Measurements from ENCODE around the gene CLCN7. TPM values are rescaled to one million over a fixed set of nuclear protein-coding genes. Genes with fewer than 3 reads are reported as not detected.

Gene CLCN7
- total and polyA plus RNA-seq, 8 donors, result 28.6 to 130 (median 31.3) TPM

DNA sequence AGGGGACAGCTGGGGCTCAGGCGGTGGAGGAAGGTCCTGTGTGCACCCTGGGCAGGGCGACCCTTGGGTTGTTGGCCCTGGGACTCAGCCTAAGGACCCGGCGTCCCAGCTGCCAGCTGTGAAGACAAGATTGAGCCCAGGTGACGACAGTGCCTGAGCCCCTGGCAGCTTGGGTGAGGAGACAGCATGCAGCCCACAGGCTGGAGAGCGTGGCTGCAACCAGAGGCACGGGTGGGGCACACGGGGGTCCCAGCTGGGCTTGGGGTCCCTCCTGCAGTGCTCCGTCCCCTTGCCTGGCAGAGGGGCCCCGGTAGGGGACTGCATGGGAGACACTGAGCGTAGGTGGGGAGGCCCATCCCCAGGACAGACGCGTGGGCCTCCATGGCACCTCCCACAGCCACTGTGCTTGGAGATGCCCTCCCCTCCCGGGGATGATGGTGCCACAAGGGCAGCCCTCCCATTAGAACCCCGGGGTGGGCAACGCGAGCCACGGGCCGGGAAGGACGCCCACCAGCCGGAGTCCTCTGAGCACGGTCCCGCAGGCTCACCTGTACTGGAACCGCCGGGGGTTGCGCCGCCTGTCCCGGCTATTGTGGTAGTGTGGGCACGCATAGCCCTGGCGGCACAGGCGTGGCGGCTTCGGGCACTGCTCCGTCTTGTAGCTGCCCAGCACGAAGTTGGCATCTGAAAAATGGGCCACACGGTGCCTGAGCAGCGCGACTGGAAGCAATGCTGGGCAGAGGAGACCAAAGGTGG, 75.8 kb downstream of the CLCN7 start:
- H3K4me3 ChIP-seq, result no peak overlapping the region
- TF ChIP-seq, protein P1, sequence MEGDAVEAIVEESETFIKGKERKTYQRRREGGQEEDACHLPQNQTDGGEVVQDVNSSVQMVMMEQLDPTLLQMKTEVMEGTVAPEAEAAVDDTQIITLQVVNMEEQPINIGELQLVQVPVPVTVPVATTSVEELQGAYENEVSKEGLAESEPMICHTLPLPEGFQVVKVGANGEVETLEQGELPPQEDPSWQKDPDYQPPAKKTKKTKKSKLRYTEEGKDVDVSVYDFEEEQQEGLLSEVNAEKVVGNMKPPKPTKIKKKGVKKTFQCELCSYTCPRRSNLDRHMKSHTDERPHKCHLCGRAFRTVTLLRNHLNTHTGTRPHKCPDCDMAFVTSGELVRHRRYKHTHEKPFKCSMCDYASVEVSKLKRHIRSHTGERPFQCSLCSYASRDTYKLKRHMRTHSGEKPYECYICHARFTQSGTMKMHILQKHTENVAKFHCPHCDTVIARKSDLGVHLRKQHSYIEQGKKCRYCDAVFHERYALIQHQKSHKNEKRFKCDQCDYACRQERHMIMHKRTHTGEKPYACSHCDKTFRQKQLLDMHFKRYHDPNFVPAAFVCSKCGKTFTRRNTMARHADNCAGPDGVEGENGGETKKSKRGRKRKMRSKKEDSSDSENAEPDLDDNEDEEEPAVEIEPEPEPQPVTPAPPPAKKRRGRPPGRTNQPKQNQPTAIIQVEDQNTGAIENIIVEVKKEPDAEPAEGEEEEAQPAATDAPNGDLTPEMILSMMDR (IDR thresholded peaks at IDR 0.05), result no peak
- DNase-seq (no peak), ATAC-seq (no peak)
- peaks cover 0 to 73% of the 10 kb centered on the region in 2 donors for H3K36me3 ChIP-seq
- H3K27me3 ChIP-seq, result no peaks in the 10 kb centered on the region
- H3K9me3 ChIP-seq, result no peaks in the 10 kb centered on the region
- H3K27ac ChIP-seq, result no peak overlapping the region
- intact Hi-C loops (cut with DNase I), result no loop called here
- no peaks in the 10 kb centered on the region for H3K4me1 ChIP-seq

DNA sequence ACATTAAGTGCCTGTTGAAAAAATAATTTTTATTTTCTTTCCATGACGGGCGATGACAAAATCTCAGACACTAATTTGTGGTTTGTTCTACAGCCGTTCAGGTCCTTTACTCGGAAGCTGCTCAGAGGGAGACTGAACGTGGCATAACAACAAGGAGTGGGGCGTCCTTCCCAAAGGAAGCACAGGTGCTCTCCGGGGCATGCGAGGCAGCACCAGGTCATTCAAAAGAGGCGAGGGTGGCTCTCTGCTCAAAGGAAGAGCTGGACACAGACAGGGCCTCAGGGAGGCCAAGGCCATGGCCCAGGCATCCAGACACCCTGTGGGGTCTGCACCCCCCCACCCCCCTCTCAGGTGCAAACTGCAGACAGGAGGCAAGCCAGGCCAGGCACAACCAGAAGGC, 76.5 kb downstream of the CLCN7 start:
- no peak overlapping the region for H3K27ac ChIP-seq
- peaks cover 0 to 73% of the 10 kb centered on the region in 2 donors for H3K36me3 ChIP-seq
- no peaks in the 10 kb centered on the region for H3K9me3 ChIP-seq
- intact Hi-C loops (cut with DNase I), result no loop called here
- no peak for ATAC-seq
- H3K4me3 ChIP-seq, result no peak overlapping the region
- no peaks in the 10 kb centered on the region for H3K27me3 ChIP-seq
- TF ChIP-seq, protein P1 (IDR thresholded peaks at IDR 0.05), result no peak
- DNase-seq, result no peak
- no peaks in the 10 kb centered on the region for H3K4me1 ChIP-seq

DNA sequence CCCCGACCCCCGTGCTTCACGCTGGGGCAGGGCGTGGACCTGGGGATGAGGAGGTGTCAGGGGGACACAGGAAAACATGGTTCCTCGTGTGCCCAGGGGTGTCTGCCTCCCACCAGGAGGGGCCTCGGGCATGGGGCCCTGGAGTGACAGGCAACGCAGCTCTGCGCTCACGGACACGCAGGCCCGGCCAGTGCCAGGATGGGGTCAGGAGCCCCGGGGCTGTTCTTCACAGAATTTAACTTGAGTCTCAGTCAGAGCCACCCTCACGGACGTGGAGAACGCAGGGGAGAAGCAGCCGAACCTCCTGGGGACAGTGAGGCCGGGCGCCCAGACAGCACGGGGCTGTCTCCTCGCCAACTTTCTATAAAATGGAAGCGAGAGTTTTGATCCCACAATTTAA, 77.0 kb downstream of the CLCN7 start:
- intact Hi-C loops (cut with DNase I), result no loop called here
- H3K4me1 ChIP-seq, result no peaks in the 10 kb centered on the region
- no peak overlapping the region for H3K27ac ChIP-seq
- H3K36me3 ChIP-seq, result peaks cover 0 to 73% of the 10 kb centered on the region in 2 donors
- no peaks in the 10 kb centered on the region for H3K27me3 ChIP-seq
- TF ChIP-seq, protein P1 (IDR thresholded peaks at IDR 0.05), result no peak
- ATAC-seq (no peak), DNase-seq (no peak)
- no peak overlapping the region for H3K4me3 ChIP-seq
- no peaks in the 10 kb centered on the region for H3K9me3 ChIP-seq

DNA sequence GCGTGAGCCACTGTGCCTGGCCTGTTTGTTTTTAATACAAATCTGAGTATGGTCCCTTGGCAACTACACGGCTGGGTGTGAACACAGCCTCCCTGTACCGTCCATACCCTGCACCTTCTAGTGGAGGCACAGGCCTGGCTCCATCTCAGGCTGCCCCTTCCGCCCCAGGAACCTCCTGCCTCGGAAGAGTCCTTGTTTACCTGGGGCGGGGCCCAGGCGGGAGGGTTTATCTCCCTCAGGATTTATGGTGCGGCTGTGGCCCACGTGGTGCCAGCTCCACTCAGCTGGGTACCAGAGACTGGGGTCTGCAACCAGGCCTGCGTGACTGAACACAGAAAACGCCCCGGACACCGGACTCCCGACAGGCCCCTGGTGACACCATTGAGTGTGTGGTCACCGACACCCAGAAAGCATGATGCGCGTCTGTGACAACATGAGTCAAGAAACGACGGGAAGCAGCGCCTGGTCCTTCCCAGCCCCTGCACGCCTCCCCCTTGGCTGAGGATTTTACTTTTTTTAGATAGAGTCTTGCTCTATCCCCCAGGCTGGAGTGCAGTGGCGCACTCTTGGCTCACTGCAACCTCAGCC, 79.3 kb downstream of the CLCN7 start:
- H3K27me3 ChIP-seq, result no peaks in the 10 kb centered on the region
- H3K9me3 ChIP-seq, result no peaks in the 10 kb centered on the region
- ATAC-seq (no peak), DNase-seq (no peak)
- H3K4me3 ChIP-seq, result no peak overlapping the region
- H3K4me1 ChIP-seq, result no peaks in the 10 kb centered on the region
- peaks cover 0 to 71% of the 10 kb centered on the region in 2 donors for H3K36me3 ChIP-seq
- intact Hi-C loops (cut with DNase I), result no loop called here
- TF ChIP-seq, protein P1 (IDR thresholded peaks at IDR 0.05), result no peak
- no peak overlapping the region for H3K27ac ChIP-seq

Other genes starting within 250 kb of the CLCN7 start
- gene TPSG1, start 249.8 kb downstream of the CLCN7 start, total RNA-seq, result under 1 TPM in 1 of 2 donors, not detected in 1; 0.34 TPM
- gene TPSG1, start 249.8 kb downstream of the CLCN7 start, polyA plus RNA-seq (ENCODE audit: insufficient read length in 6 of 6), result under 1 TPM in 2 of 6 donors, not detected in 4; 0.35 to 0.92 TPM
- gene TPSB2, start 244.8 kb downstream of the CLCN7 start, total RNA-seq, result 10 to 100 TPM in 1 of 2 donors, 1 to 10 TPM in 1; 3.0 to 55.5 TPM
- under 1 TPM in 2 of 6 donors, not detected in 4; 0.13 to 0.17 TPM for gene TPSB2, start 244.8 kb downstream of the CLCN7 start, polyA plus RNA-seq (ENCODE audit: insufficient read length in 6 of 6)
- 10 to 100 TPM; 35.1 to 51.0 TPM for gene TPSAB1, start 234.3 kb downstream of the CLCN7 start, total RNA-seq
- gene TPSAB1, start 234.3 kb downstream of the CLCN7 start, polyA plus RNA-seq (ENCODE audit: insufficient read length in 6 of 6), result under 1 TPM in 2 of 6 donors, not detected in 4; 0.21 to 0.25 TPM
- gene TPSD1, start 219.0 kb downstream of the CLCN7 start, total RNA-seq, result under 1 TPM in 1 of 2 donors, not detected in 1; 0.37 TPM
- not detected for gene TPSD1, start 219.0 kb downstream of the CLCN7 start, polyA plus RNA-seq (ENCODE audit: insufficient read length in 6 of 6)
- 100 to 1,000 TPM in 1 of 2 donors, 10 to 100 TPM in 1; 89.0 to 111 TPM for gene UBE2I, start 165.4 kb downstream of the CLCN7 start, total RNA-seq
- gene UBE2I, start 165.4 kb downstream of the CLCN7 start, polyA plus RNA-seq (ENCODE audit: insufficient read length in 6 of 6), result 100 to 1,000 TPM; 133 to 188 (median 146) TPM
- 1 to 10 TPM; 2.6 to 6.0 TPM for gene BAIAP3, start 141.4 kb downstream of the CLCN7 start, total RNA-seq
- gene BAIAP3, start 141.4 kb downstream of the CLCN7 start, polyA plus RNA-seq (ENCODE audit: insufficient read length in 6 of 6), result 1 to 10 TPM; 1.4 to 8.3 (median 4.2) TPM
- gene TSR3, start 123.2 kb downstream of the CLCN7 start, total RNA-seq, result 10 to 100 TPM; 46.3 to 57.0 TPM
- gene TSR3, start 123.2 kb downstream of the CLCN7 start, polyA plus RNA-seq (ENCODE audit: insufficient read length in 6 of 6), result 10 to 100 TPM; 33.6 to 52.3 (median 44.8) TPM
- gene GNPTG, start 123.1 kb downstream of the CLCN7 start, total RNA-seq, result 10 to 100 TPM; 74.2 to 97.4 TPM
- 10 to 100 TPM; 32.0 to 55.0 (median 46.2) TPM for gene GNPTG, start 123.1 kb downstream of the CLCN7 start, polyA plus RNA-seq (ENCODE audit: insufficient read length in 6 of 6)
- gene UNKL, start 60.3 kb downstream of the CLCN7 start, total RNA-seq, result 10 to 100 TPM; 18.9 to 27.3 TPM
- gene UNKL, start 60.3 kb downstream of the CLCN7 start, polyA plus RNA-seq (ENCODE audit: insufficient read length in 6 of 6), result 10 to 100 TPM; 19.5 to 22.5 (median 20.8) TPM
- gene UQCC4, start 54.3 kb downstream of the CLCN7 start, total RNA-seq, result 10 to 100 TPM; 10.3 to 12.9 TPM
- gene UQCC4, start 54.3 kb downstream of the CLCN7 start, polyA plus RNA-seq (ENCODE audit: insufficient read length in 6 of 6), result 10 to 100 TPM; 10.3 to 13.3 (median 11.5) TPM
- under 1 TPM in 1 of 2 donors, not detected in 1; 0.31 TPM for gene PERCC1, start 44.0 kb downstream of the CLCN7 start, total RNA-seq
- gene PERCC1, start 44.0 kb downstream of the CLCN7 start, polyA plus RNA-seq (ENCODE audit: insufficient read length in 6 of 6), result 1 to 10 TPM; 1.2 to 4.4 (median 3.4) TPM
- gene CCDC154, start 30.5 kb downstream of the CLCN7 start, total RNA-seq, result 1 to 10 TPM; 1.5 to 2.7 TPM
- 10 to 100 TPM in 2 of 6 donors, 1 to 10 TPM in 4; 4.9 to 11.8 (median 8.2) TPM for gene CCDC154, start 30.5 kb downstream of the CLCN7 start, polyA plus RNA-seq (ENCODE audit: insufficient read length in 6 of 6)
- gene PTX4, start 13.9 kb upstream of the CLCN7 start, total RNA-seq, result not detected
- gene PTX4, start 13.9 kb upstream of the CLCN7 start, polyA plus RNA-seq (ENCODE audit: insufficient read length in 6 of 6), result under 1 TPM in 3 of 6 donors, not detected in 3; 0.15 to 0.20 (median 0.20) TPM
- gene TELO2, start 18.3 kb upstream of the CLCN7 start, total RNA-seq, result 10 to 100 TPM; 34.9 to 38.6 TPM
- gene TELO2, start 18.3 kb upstream of the CLCN7 start, polyA plus RNA-seq (ENCODE audit: insufficient read length in 6 of 6), result 10 to 100 TPM; 24.5 to 49.1 (median 34.8) TPM
- gene TMEM204, start 58.6 kb upstream of the CLCN7 start, total RNA-seq, result 10 to 100 TPM; 26.6 to 28.7 TPM
- 10 to 100 TPM; 15.4 to 20.6 (median 19.0) TPM for gene TMEM204, start 58.6 kb upstream of the CLCN7 start, polyA plus RNA-seq (ENCODE audit: insufficient read length in 6 of 6)
- 10 to 100 TPM; 26.0 to 34.8 TPM for gene IFT140, start 137.0 kb upstream of the CLCN7 start, total RNA-seq
- gene IFT140, start 137.0 kb upstream of the CLCN7 start, polyA plus RNA-seq (ENCODE audit: insufficient read length in 6 of 6), result 10 to 100 TPM; 30.9 to 36.0 (median 33.2) TPM
- 10 to 100 TPM; 17.3 to 18.9 TPM for gene CRAMP1, start 137.3 kb upstream of the CLCN7 start, total RNA-seq
- 10 to 100 TPM; 25.9 to 33.0 (median 26.9) TPM for gene CRAMP1, start 137.3 kb upstream of the CLCN7 start, polyA plus RNA-seq (ENCODE audit: insufficient read length in 6 of 6)
- 10 to 100 TPM; 72.2 to 72.3 TPM for gene JPT2, start 203.3 kb upstream of the CLCN7 start, total RNA-seq
- gene JPT2, start 203.3 kb upstream of the CLCN7 start, polyA plus RNA-seq (ENCODE audit: insufficient read length in 6 of 6), result 10 to 100 TPM; 64.8 to 79.5 (median 72.4) TPM
- 10 to 100 TPM; 51.7 to 66.0 TPM for gene MAPK8IP3, start 231.2 kb upstream of the CLCN7 start, total RNA-seq
- gene MAPK8IP3, start 231.2 kb upstream of the CLCN7 start, polyA plus RNA-seq (ENCODE audit: insufficient read length in 6 of 6), result 10 to 100 TPM; 48.1 to 85.9 (median 71.8) TPM

All from left lung (tissue), 10 donors.